ENCODE results near the gene ASAH2B. TPM values are rescaled to one million over a fixed set of nuclear protein-coding genes. Genes with fewer than 3 reads are reported as not detected.

Gene ASAH2B
- polyA plus RNA-seq, 1 donor: 3.8 TPM

DNA sequence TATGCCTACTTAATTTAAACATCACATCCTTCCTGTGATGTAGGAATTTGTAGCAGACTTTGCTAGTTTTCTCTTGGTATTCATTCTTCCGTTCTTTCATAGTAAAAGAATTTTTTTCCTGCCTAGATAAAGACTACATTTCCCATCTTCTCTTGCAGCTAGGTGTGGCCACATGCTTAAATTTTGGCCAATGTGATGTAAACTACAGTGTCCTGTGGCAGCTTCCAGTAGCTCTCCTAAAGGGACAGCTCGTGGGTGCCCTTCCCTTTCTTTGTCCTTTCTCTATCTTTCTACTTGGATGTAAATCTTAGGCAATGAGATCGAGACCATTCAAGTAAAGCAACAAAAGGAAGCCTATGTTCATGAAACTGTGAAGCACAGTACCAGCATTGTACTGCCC is 58.6 kb downstream of the ASAH2B start:
- DNase-seq (ENCODE audit: low read depth): no peak

- no peak for DNase-seq (ENCODE audit: low read depth)
These were observed 59.9 kb downstream of the ASAH2B start for GRCh38 chr10:50799595-50799994.

DNA sequence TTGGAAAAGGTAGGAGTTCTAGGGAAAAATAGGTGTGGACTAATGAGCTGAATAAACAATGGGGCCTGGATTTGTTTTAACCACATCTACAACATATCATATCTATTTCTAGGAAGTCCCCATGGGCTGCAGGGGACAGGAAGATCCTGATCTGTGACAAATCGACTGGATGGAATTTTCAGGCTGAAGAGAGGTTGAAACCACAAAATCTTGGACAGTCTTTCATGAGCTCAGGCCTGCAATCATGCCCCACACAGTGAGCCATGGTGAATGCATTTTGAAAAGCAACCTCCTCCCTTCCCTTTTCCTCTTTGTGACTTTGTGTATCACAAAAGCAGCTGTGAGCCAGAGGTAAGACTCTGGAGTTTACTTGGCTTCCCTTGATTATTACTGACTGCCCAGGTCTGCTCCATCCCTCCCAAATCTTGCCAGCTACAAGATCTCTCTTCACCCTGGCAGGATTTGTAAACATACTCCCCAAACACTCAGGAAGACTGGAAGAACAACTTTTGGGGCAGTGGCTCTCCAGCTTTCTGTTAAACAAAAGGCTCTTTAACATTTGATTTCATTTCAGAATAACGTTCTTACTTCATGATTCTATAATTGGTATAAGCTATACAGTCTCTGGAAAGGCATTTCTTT is 66.4 kb downstream of the ASAH2B start:
- no peak for DNase-seq (ENCODE audit: low read depth)

GRCh38 chr10:50807851-50808776 is 68.4 kb downstream of the ASAH2B start:
- DNase-seq (ENCODE audit: low read depth): no peak

Other genes starting within 250 kb of the ASAH2B start
- gene SGMS1, start 116.0 kb upstream of the ASAH2B start, polyA plus RNA-seq (ENCODE audit: insufficient read length): 21.1 TPM
- 0.10 TPM for gene A1CF, start 145.7 kb downstream of the ASAH2B start, polyA plus RNA-seq (ENCODE audit: insufficient read length)

Measured in forelimb muscle (tissue), 1 donor.